GM12878 (cell line): ENCODE measurements around the gene OTUD6A.

Experiments used
- NFIC ChIP-seq: IDR thresholded peaks from 2 replicates; pipeline ENCODE4 v1.6.1; 2012; ENCODE audit warnings: low read depth, mild to moderate bottlenecking, inconsistent platforms, low read length, moderate library complexity
- NRF1 ChIP-seq: conservative IDR thresholded peaks from 2 replicates; pipeline ENCODE4 v1.6.1; 2011; ENCODE audit warnings: mild to moderate bottlenecking, low read depth, low read length, improper control_type of control experiment
- POLR2AphosphoS2 ChIP-seq: IDR thresholded peaks from 2 replicates; pipeline ENCODE4 v1.6.1; 2011; ENCODE audit warnings: low read depth, mild to moderate bottlenecking, low read length, improper control_type of control experiment, moderate library complexity
- RB1 ChIP-seq: fragments of 450-650 bp; formaldehyde crosslinking; IDR thresholded peaks from 2 replicates; pipeline ENCODE4 v1.6.1; 2017; ENCODE audit warnings: mild to moderate bottlenecking, borderline replicate concordance
- SMARCA5 ChIP-seq: fragments of 450-650 bp; IDR thresholded peaks from 2 replicates; pipeline ENCODE4 v1.6.1; 2017; ENCODE audit warnings: mild to moderate bottlenecking
- SREBF1 ChIP-seq: IDR thresholded peaks from 2 replicates; pipeline ENCODE4 v1.6.1; 2012; ENCODE audit warnings: mild to moderate bottlenecking, low read length
- STAT1 ChIP-seq: fragments of 450-650 bp; conservative IDR thresholded peaks from 2 replicates; pipeline ENCODE4 v1.6.1; 2014; ENCODE audit warnings: antibody characterized with exemption, mild to moderate bottlenecking
- SUPT20H ChIP-seq: IDR thresholded peaks from 2 replicates; pipeline ENCODE4 v1.6.1; 2011; ENCODE audit warnings: low read depth, mild to moderate bottlenecking, low read length, moderate library complexity, borderline replicate concordance; ENCODE audit not compliant: control insufficient read depth
- TCF7 ChIP-seq: IDR thresholded peaks from 2 replicates; pipeline ENCODE4 v1.6.1; 2014; ENCODE audit warnings: antibody characterized with exemption, borderline replicate concordance
- TF ChIP-seq, protein P1 (sequence below), 3 experiments: IDR thresholded peaks in 2 of 3; conservative IDR thresholded peaks in 1 of 3; 2 replicates each; pipeline ENCODE4 v1.5.1; 2011; ENCODE audit warnings: low read depth in 3 of 3, low read length in 3 of 3, mild to moderate bottlenecking in 3 of 3, control low read depth in 2 of 3, moderate library complexity in 2 of 3, inconsistent platforms in 1 of 3, mixed read lengths in 1 of 3; ENCODE audit not compliant: control insufficient read depth in 2 of 3, insufficient read depth in 1 of 3; ENCODE audit errors: extremely low read depth in 1 of 3
- TF ChIP-seq, protein P2 (sequence below): IDR thresholded peaks from 2 replicates; pipeline ENCODE4 v1.6.1; 2012; ENCODE audit warnings: low read depth, low read length, improper control_type of control experiment

DNA sequence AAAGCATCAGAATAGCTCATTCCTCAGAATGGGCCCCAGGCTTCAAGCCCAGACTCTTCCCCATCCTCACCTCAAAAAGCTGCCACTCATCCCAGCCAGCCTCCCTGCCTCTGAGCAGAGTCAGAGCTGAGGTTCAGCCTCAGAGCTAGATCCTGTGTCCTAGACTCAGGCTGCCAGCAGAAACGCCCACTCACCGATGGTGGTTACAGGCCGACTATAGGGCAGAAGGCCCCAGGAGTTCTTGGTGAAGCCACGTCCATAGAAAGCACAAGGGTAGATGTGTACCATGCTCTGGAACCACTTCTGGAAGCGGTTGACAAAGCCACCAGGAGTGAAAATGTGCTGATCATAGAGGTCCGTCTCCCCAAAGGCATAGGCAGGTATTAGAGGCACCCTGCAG, 20.3 kb upstream of the OTUD6A start:
- no peak for TF ChIP-seq TCF7
- no peak for TF ChIP-seq POLR2AphosphoS2
- TF ChIP-seq, protein P1, sequence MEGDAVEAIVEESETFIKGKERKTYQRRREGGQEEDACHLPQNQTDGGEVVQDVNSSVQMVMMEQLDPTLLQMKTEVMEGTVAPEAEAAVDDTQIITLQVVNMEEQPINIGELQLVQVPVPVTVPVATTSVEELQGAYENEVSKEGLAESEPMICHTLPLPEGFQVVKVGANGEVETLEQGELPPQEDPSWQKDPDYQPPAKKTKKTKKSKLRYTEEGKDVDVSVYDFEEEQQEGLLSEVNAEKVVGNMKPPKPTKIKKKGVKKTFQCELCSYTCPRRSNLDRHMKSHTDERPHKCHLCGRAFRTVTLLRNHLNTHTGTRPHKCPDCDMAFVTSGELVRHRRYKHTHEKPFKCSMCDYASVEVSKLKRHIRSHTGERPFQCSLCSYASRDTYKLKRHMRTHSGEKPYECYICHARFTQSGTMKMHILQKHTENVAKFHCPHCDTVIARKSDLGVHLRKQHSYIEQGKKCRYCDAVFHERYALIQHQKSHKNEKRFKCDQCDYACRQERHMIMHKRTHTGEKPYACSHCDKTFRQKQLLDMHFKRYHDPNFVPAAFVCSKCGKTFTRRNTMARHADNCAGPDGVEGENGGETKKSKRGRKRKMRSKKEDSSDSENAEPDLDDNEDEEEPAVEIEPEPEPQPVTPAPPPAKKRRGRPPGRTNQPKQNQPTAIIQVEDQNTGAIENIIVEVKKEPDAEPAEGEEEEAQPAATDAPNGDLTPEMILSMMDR (IDR thresholded peaks at IDR 0.05 in 2 of 3, conservative IDR thresholded peaks at IDR 0.05 in 1 of 3; ENCODE audit: control insufficient read depth in 2 of 3, extremely low read depth in 1 of 3, insufficient read depth in 1 of 3, low read depth in 3 of 3, low read length in 3 of 3), result no peak
- TF ChIP-seq RB1, result no peak
- TF ChIP-seq SMARCA5, result no peak
- TF ChIP-seq STAT1, result no peak
- no peak for TF ChIP-seq NFIC
- TF ChIP-seq NRF1, result no peak
- TF ChIP-seq SUPT20H, result no peak
- TF ChIP-seq SREBF1, result no peak
- TF ChIP-seq, protein P2, sequence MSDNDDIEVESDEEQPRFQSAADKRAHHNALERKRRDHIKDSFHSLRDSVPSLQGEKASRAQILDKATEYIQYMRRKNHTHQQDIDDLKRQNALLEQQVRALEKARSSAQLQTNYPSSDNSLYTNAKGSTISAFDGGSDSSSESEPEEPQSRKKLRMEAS, result no peak
